Measurements from ENCODE around the gene ABHD4. TPM values are rescaled to one million over a fixed set of nuclear protein-coding genes. Genes with fewer than 3 reads are reported as not detected.

The ABHD4 gene
- total and polyA plus RNA-seq, 2 experiments from 2014 or later = 39.1 to 40.0 TPM

DNA sequence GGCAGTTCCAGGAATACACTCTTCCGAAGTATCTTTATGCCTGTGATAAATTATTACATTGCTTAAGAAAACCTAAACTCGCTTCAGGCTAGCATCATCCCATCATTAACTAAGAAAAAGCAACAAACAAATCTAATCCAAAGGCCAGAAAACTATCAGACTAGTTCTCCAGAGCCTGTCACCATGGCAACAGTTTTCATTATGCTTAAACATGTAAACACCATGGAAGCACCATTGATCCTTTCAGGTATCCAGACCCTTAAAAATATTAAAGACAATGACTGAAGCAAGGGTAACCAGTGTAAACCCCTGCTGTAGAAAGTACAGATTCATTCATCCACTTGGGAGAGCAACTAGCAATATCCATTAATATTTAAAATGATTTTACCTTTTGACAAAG, 18.9 kb upstream of the ABHD4 start:
- H3K27ac ChIP-seq (ENCODE audit: low read depth) = no peak overlapping the region
- no peaks in the 10 kb centered on the region for H3K27me3 Mint-ChIP-seq (ENCODE audit: insufficient read depth, low read depth, poor library complexity)
- H3K4me1 Mint-ChIP-seq = no peaks in the 10 kb centered on the region; the same call in 2 of the 3 replicates
- H3K9me2 ChIP-seq (ENCODE audit: insufficient read depth) = no peaks in the 10 kb centered on the region
- H3K4me3 ChIP-seq = no peak overlapping the region
- peak; percentile 43 for DNase-seq (ENCODE audit: low spot score)
- no peaks in the 10 kb centered on the region for H3K27me3 ChIP-seq (ENCODE audit: insufficient read depth)
- H3K79me2 ChIP-seq (replicated peaks; ENCODE audit: insufficient read depth) = peaks cover 77% of the 10 kb centered on the region
- H3K36me3 Mint-ChIP-seq (ENCODE audit: low read depth) = peaks cover 8% of the 10 kb centered on the region
- no peak overlapping the region for H2AFZ ChIP-seq
- TF ChIP-seq, protein P1, sequence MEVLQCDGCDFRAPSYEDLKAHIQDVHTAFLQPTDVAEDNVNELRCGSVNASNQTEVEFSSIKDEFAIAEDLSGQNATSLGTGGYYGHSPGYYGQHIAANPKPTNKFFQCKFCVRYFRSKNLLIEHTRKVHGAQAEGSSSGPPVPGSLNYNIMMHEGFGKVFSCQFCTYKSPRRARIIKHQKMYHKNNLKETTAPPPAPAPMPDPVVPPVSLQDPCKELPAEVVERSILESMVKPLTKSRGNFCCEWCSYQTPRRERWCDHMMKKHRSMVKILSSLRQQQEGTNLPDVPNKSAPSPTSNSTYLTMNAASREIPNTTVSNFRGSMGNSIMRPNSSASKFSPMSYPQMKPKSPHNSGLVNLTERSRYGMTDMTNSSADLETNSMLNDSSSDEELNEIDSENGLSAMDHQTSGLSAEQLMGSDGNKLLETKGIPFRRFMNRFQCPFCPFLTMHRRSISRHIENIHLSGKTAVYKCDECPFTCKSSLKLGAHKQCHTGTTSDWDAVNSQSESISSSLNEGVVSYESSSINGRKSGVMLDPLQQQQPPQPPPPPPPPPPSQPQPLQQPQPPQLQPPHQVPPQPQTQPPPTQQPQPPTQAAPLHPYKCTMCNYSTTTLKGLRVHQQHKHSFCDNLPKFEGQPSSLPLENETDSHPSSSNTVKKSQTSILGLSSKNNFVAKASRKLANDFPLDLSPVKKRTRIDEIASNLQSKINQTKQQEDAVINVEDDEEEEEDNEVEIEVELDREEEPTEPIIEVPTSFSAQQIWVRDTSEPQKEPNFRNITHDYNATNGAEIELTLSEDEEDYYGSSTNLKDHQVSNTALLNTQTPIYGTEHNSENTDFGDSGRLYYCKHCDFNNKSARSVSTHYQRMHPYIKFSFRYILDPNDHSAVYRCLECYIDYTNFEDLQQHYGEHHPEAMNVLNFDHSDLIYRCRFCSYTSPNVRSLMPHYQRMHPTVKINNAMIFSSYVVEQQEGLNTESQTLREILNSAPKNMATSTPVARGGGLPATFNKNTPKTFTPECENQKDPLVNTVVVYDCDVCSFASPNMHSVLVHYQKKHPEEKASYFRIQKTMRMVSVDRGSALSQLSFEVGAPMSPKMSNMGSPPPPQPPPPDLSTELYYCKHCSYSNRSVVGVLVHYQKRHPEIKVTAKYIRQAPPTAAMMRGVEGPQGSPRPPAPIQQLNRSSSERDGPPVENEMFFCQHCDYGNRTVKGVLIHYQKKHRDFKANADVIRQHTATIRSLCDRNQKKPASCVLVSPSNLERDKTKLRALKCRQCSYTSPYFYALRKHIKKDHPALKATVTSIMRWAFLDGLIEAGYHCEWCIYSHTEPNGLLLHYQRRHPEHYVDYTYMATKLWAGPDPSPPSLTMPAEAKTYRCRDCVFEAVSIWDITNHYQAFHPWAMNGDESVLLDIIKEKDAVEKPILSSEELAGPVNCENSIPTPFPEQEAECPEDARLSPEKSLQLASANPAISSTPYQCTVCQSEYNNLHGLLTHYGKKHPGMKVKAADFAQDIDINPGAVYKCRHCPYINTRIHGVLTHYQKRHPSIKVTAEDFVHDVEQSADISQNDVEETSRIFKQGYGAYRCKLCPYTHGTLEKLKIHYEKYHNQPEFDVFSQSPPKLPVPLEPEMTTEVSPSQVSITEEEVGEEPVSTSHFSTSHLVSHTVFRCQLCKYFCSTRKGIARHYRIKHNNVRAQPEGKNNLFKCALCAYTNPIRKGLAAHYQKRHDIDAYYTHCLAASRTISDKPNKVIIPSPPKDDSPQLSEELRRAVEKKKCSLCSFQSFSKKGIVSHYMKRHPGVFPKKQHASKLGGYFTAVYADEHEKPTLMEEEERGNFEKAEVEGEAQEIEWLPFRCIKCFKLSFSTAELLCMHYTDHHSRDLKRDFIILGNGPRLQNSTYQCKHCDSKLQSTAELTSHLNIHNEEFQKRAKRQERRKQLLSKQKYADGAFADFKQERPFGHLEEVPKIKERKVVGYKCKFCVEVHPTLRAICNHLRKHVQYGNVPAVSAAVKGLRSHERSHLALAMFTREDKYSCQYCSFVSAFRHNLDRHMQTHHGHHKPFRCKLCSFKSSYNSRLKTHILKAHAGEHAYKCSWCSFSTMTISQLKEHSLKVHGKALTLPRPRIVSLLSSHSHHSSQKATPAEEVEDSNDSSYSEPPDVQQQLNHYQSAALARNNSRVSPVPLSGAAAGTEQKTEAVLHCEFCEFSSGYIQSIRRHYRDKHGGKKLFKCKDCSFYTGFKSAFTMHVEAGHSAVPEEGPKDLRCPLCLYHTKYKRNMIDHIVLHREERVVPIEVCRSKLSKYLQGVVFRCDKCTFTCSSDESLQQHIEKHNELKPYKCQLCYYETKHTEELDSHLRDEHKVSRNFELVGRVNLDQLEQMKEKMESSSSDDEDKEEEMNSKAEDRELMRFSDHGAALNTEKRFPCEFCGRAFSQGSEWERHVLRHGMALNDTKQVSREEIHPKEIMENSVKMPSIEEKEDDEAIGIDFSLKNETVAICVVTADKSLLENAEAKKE (CRISPR knock-in tag; IDR thresholded peaks at IDR 0.05) = no peak
- TF ChIP-seq EZH2 (IDR thresholded peaks at IDR 0.05; ENCODE audit: low read depth, unreplicated experiment) = no peak
- TF ChIP-seq STAT1 (IDR thresholded peaks at IDR 0.05; ENCODE audit: unreplicated experiment) = no peak
- no peak for TF ChIP-seq ETS1 (IDR thresholded peaks at IDR 0.05)
- TF ChIP-seq POLR2AphosphoS5 (IDR thresholded peaks at IDR 0.05; ENCODE audit: low read depth) = no peak
- TF ChIP-seq NANOG (IDR thresholded peaks at IDR 0.05; ENCODE audit: borderline replicate concordance) = no peak
- no peak for TF ChIP-seq ZNF331 (CRISPR knock-in tag; IDR thresholded peaks at IDR 0.05; ENCODE audit: low read depth)
- TF ChIP-seq REST (IDR thresholded peaks at IDR 0.05; ENCODE audit: unreplicated experiment) = no peak
- no peak for TF ChIP-seq JUNB (IDR thresholded peaks at IDR 0.05; ENCODE audit: unreplicated experiment)
- TF ChIP-seq ZNF114 (CRISPR knock-in tag; IDR thresholded peaks at IDR 0.05) = no peak
- no peak for TF ChIP-seq CREB1 (CRISPR knock-in tag; IDR thresholded peaks at IDR 0.05; ENCODE audit: low read depth)
- TF ChIP-seq CTCF (conservative IDR thresholded peaks at IDR 0.05; ENCODE audit: low read depth in 2 of 2) = no peak
- peaks cover 4% of the 10 kb centered on the region; the same call in 1 of the 2 replicates for H3K36me3 ChIP-seq (ENCODE audit: insufficient read depth)
- H3K4me1 ChIP-seq (ENCODE audit: insufficient read depth) = no peaks in the 10 kb centered on the region
- no peak overlapping the region for H3K4me2 ChIP-seq
- no peaks in the 10 kb centered on the region for H3F3A ChIP-seq (replicated peaks; ENCODE audit: low read depth)
- no peak overlapping the region for H3K4me3 Mint-ChIP-seq
- no peaks in the 10 kb centered on the region for H3K9me3 Mint-ChIP-seq
- peaks cover 5% of the 10 kb centered on the region for H4K20me1 ChIP-seq (replicated peaks; ENCODE audit: insufficient read depth)
- no peak for ATAC-seq
- 0 out of 2 replicates have a peak overlapping the region, but pooled peaks have one; percentile 29 for H3K27ac Mint-ChIP-seq
